Measurements from ENCODE around the gene GPR153.

DNA sequence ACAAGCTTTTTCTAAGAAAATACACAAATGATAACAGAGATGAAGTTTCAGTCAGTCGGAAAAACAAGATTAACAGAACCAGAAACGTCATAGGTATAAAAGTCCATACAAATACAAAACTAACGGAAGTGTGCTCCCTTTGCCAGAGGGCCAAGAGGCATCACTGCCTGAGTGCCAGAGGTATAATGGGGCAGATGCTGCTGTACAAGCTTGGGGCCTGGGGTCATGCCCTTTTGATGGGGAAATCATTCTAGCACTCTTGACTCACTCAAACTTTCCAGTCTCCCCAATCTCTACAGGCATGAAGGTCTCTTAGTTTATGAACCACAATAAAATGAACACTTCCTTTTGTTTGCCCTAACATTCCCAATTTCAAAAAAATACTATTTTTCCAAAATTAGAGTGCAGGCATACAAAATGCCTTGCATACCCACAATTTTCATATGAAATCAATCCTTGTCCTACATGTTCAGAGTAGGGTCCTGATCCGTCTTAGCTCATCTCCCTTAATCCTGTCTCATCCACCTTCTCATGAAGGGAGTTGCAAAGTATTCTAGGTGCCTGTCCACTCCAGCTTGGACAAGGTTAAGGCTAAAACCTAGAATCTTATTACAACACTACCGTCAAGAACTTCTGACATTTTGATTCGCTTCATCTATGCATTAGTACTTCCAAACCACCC, 63.0 kb downstream of the GPR153 start:
- TF ChIP-seq, protein P1, sequence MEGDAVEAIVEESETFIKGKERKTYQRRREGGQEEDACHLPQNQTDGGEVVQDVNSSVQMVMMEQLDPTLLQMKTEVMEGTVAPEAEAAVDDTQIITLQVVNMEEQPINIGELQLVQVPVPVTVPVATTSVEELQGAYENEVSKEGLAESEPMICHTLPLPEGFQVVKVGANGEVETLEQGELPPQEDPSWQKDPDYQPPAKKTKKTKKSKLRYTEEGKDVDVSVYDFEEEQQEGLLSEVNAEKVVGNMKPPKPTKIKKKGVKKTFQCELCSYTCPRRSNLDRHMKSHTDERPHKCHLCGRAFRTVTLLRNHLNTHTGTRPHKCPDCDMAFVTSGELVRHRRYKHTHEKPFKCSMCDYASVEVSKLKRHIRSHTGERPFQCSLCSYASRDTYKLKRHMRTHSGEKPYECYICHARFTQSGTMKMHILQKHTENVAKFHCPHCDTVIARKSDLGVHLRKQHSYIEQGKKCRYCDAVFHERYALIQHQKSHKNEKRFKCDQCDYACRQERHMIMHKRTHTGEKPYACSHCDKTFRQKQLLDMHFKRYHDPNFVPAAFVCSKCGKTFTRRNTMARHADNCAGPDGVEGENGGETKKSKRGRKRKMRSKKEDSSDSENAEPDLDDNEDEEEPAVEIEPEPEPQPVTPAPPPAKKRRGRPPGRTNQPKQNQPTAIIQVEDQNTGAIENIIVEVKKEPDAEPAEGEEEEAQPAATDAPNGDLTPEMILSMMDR (IDR thresholded peaks at IDR 0.05) = no peak
- no peak for TF ChIP-seq POLR2A (IDR thresholded peaks at IDR 0.05)
